ENCODE results near the gene PEX14. TPM values are rescaled to one million over a fixed set of nuclear protein-coding genes. Genes with fewer than 3 reads are reported as not detected.

PEX14 gene
- total RNA-seq, 1 experiment from 2014 or later, result 29.3 TPM

GRCh38 chr1:10546896-10547295 lies 72.1 kb downstream of the PEX14 start (continued):
- TF ChIP-seq MAX (IDR thresholded peaks at IDR 0.05) (no peak), POLR2AphosphoS5 (IDR thresholded peaks at IDR 0.05; ENCODE audit: low read depth, low read length) (no peak), CBX3 (IDR thresholded peaks at IDR 0.05; ENCODE audit: low read depth) (no peak), YY1 (IDR thresholded peaks at IDR 0.05; ENCODE audit: extremely low read depth, insufficient replicate concordance, low read depth, low read length) (no peak), ELF1 (IDR thresholded peaks at IDR 0.05; ENCODE audit: borderline replicate concordance, low read depth) (no peak), EZH2phosphoT487 (IDR thresholded peaks at IDR 0.05; ENCODE audit: borderline replicate concordance) (no peak)

DNA sequence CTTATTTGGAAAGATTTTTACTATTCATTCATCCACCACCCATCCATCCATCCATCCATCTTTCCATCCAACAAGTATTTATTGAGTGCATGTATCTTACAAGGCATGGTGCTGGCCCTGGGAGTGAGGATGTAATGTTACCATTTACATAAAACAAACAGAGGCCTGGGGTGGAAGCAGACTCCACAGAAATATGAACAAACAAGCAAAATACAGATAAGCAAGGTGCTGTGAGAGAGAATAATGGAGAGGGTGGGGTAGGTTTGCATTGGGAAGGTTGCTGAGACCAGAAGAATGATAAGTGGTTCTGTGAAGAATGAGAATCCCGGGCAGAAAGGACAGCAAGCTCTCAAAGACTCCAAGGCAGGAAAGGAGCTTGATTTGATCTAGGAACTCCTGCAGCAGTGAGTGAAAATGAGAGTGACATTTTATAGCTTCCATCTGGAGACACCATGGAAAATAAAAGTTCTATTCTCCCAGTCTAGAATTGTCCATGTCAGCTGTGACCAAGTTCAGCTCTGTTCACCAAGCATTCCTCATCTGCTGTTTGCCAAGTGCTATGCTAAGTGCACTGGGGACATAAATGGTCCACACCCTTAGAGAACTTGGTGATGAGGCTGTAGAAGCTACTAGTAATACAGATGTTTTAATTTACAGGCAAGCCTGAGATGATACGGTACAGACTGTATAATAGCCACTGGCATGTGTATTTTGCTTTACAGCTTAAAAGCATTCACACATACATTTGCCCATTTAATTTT lies 75.3 kb downstream of the PEX14 start:
- Histone ChIP-seq H3K9me3 (ENCODE audit: control insufficient read depth in 1 of 2, insufficient read depth in 1 of 2, low read depth in 1 of 2, low read length in 2 of 2) (no peaks in the 10 kb centered on the region), H3K4me2 (ENCODE audit: low read length) (no peak overlapping the region), H2AFZ (ENCODE audit: low read depth, low read length, poor library complexity, severe bottlenecking) (no peak overlapping the region), H3K27ac (ENCODE audit: low read depth, low read length) (no peak overlapping the region), H3K4me1 (ENCODE audit: control insufficient read depth in 1 of 2, insufficient read depth in 2 of 2, low read length in 2 of 2) (peaks cover 3 to 13% of the 10 kb centered on the region in 2 experiments; a peak in 1 of 4 replicates), H3K36me3 (ENCODE audit: control insufficient read depth in 1 of 2, insufficient read depth in 2 of 2, low read length in 2 of 2) (no peaks in the 10 kb centered on the region), H3K4me3 (replicated peaks in 1 of 2; ENCODE audit: low read depth in 1 of 2, low read length in 2 of 2) (no peak overlapping the region), H3K27me3 (ENCODE audit: insufficient read depth, low read length) (no peaks in the 10 kb centered on the region), H3K79me2 (ENCODE audit: insufficient read depth, low read length) (peaks cover 13% of the 10 kb centered on the region), H4K20me1 (ENCODE audit: insufficient read depth) (no peaks in the 10 kb centered on the region), H3K9me2 (ENCODE audit: insufficient read depth) (no peaks in the 10 kb centered on the region), H3K9ac (ENCODE audit: low read length) (no peak overlapping the region)
- DNase-seq (ENCODE audit: low read depth, low spot score) (no peak), ATAC-seq (no peak)
- no TSS peak for BruUV-seq (replicated peaks)
- POLR2A ChIA-PET, result no interaction called here
- TF ChIP-seq EZH2 (IDR thresholded peaks at IDR 0.05), result no peak
- TF ChIP-seq, protein P1, sequence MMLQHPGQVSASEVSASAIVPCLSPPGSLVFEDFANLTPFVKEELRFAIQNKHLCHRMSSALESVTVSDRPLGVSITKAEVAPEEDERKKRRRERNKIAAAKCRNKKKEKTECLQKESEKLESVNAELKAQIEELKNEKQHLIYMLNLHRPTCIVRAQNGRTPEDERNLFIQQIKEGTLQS (IDR thresholded peaks at IDR 0.05), result no peak
- no peak for TF ChIP-seq FOSL1 (IDR thresholded peaks at IDR 0.05; ENCODE audit: low read depth)
- TF ChIP-seq EGR1 (IDR thresholded peaks at IDR 0.05; ENCODE audit: low read depth), result no peak
- TF ChIP-seq ZFX (IDR thresholded peaks at IDR 0.05), result no peak
- TF ChIP-seq REST (IDR thresholded peaks at IDR 0.05; ENCODE audit: low read depth), result no peak
- no peak for TF ChIP-seq POLR2AphosphoS5 (IDR thresholded peaks at IDR 0.05; ENCODE audit: low read depth, low read length)
- intact Hi-C loops (cut with micrococcal nuclease), result no loop called here
- RAD21 ChIA-PET (ENCODE audit: low non-redundant PET in 1 of 2, low total read pairs in 2 of 2, uncharacterized antibody in 2 of 2, unreplicated experiment in 2 of 2), result no interaction called here
- CTCF ChIA-PET, result no interaction called here
